Panc1 (cell line): Measurements from ENCODE around the gene BICRA. TPM values are rescaled to one million over a fixed set of nuclear protein-coding genes. Genes with fewer than 3 reads are reported as not detected.

Experiments
- ATAC-seq: fragments of 200-7000 bp; cut with Tn5 transposase; 2 replicates; pipeline ENCODE4 v1.9.1; 2020; ENCODE audit warnings: mild to moderate bottlenecking, moderate library complexity
- BruUV-seq: library from RNA; stranded (reverse); fragments of 400-500 nt; replicated peaks from 2 replicates; lab custom pipeline; 2021; lab: Mats Ljungman, UMichigan
- CTCF ChIA-PET: fragments of 300-600 bp; sonication (Branson Sonifier 250); formaldehyde crosslinking; loops from one replicate; lab custom pipeline; 2022; ENCODE audit warnings: antibody characterized with exemption; lab: Charles Lee
- POLR2A ChIA-PET: fragments of 300-600 bp; sonication (Branson Sonifier 250); formaldehyde crosslinking; loops from one replicate; lab custom pipeline; 2022; ENCODE audit warnings: antibody characterized with exemption; lab: Charles Lee
- DNase-seq: peaks from one replicate; pipeline ENCODE4 v3.0.0-alpha.2; 2010; ENCODE audit warnings: low read depth, low spot score
- H3K27ac ChIP-seq: 2 replicates; pipeline ENCODE4 v1.5.1; 2011; ENCODE audit warnings: mild to moderate bottlenecking, low read length, inconsistent platforms
- H3K27me3 ChIP-seq: fragments of 200-500 bp; sonication (Bioruptor generic); 2 replicates; pipeline ENCODE4 v1.6.0; 2014; ENCODE audit warnings: low read length, inconsistent platforms; ENCODE audit not compliant: control insufficient read depth, insufficient read depth
- H3K36me3 ChIP-seq: fragments of 200-500 bp; sonication (Bioruptor generic); 2 replicates; pipeline ENCODE4 v1.5.1; 2014; ENCODE audit warnings: inconsistent platforms, mild to moderate bottlenecking, low read length, moderate library complexity; ENCODE audit not compliant: control insufficient read depth, insufficient read depth
- H3K4me1 ChIP-seq: 2 replicates; pipeline ENCODE4 v1.5.1; 2011; ENCODE audit warnings: inconsistent platforms, mild to moderate bottlenecking, low read length, moderate library complexity; ENCODE audit not compliant: control insufficient read depth, insufficient read depth
- H3K4me3 ChIP-seq, 2 experiments: 2 replicates each; pipeline ENCODE4 v1.5.1; 2011 to 2012; ENCODE audit warnings: low read depth in 2 of 2, low read length in 2 of 2, mild to moderate bottlenecking in 2 of 2, inconsistent platforms in 1 of 2, moderate library complexity in 1 of 2
- H3K9me3 ChIP-seq: fragments of 200-500 bp; sonication (Bioruptor generic); 2 replicates; pipeline ENCODE4 v1.5.1; 2014; ENCODE audit warnings: low read depth, mild to moderate bottlenecking, inconsistent platforms, low read length, moderate library complexity; ENCODE audit not compliant: control insufficient read depth, insufficient read depth
- CTCF ChIP-seq: fragments of 450-650 bp; IDR thresholded peaks from 2 replicates; pipeline ENCODE4 v1.5.1; 2017; ENCODE audit warnings: mild to moderate bottlenecking
- POLR2AphosphoS5 ChIP-seq: IDR thresholded peaks from 2 replicates; pipeline ENCODE4 v1.6.1; 2012; ENCODE audit warnings: mild to moderate bottlenecking, low read depth, low read length, moderate library complexity
- SIN3A ChIP-seq: IDR thresholded peaks from 2 replicates; pipeline ENCODE4 v1.6.1; 2012; ENCODE audit warnings: low read depth, mild to moderate bottlenecking, low read length, moderate library complexity, borderline replicate concordance; ENCODE audit not compliant: insufficient read depth
- TCF7L2 ChIP-seq: IDR thresholded peaks from 2 replicates; pipeline ENCODE4 v1.6.1; 2011; ENCODE audit warnings: mild to moderate bottlenecking, low read depth, low read length, inconsistent platforms
- in situ Hi-C: cut with HindIII; loops from 2 replicates; pipeline ENCODE4 v1.10.0; 2016; ENCODE audit warnings: low sequenced_read_pairs, low pct_unique_long_range_greater_than_20kb
- intact Hi-C: fragments of 100-400 bp; cut with micrococcal nuclease; formaldehyde crosslinking; loops from one replicate; pipeline ENCODE4 v1.10.0; 2022; ENCODE audit not compliant: unreplicated experiment
- total RNA-seq: library from RNA; stranded (reverse); gene quantifications from one replicate; pipeline ENCODE4 v1.2.1, GENCODE V29; 2021; ENCODE audit not compliant: unreplicated experiment
- TF ChIP-seq, protein P1 (sequence below), 2 experiments: IDR thresholded peaks; 2 replicates each; pipeline ENCODE4 v1.6.1; 2011 to 2012; ENCODE audit warnings: low read depth in 2 of 2, control low read depth in 1 of 2, low read length in 1 of 2, mild to moderate bottlenecking in 1 of 2, moderate library complexity in 1 of 2; ENCODE audit not compliant: insufficient read depth in 1 of 2

Gene BICRA
- total RNA-seq, 1 experiment from 2014 or later: 13.7 TPM

DNA sequence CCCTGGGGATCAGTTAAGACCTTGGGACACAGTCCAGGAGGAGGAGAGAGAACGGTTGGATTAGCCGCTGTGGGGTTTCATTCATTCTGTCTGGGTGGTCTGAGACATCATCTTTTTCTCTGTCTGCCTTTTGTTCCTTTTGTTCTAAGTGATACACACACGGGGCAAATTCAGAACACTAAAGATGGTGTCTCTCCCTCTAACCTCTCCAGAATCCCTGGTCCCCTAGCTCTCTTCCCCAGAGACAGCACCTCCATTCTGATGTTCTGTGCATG, 5.0 kb downstream of the BICRA start:
- H3K27ac ChIP-seq: no peak overlapping the region
- in situ Hi-C loops (no loop called here), intact Hi-C loops (no loop called here)
- H3K4me3 ChIP-seq: no peak overlapping the region
- H3K27me3 ChIP-seq: no peaks in the 10 kb centered on the region
- BruUV-seq: no TSS peak
- H3K36me3 ChIP-seq: no peaks in the 10 kb centered on the region
- CTCF ChIA-PET: no interaction called here
- DNase-seq (no peak), ATAC-seq (no peak)
- no peaks in the 10 kb centered on the region for H3K9me3 ChIP-seq
- H3K4me1 ChIP-seq: peaks cover 38% of the 10 kb centered on the region
- POLR2A ChIA-PET: no interaction called here
- no peak for TF ChIP-seq POLR2AphosphoS5
- TF ChIP-seq SIN3A: no peak
- no peak for TF ChIP-seq CTCF
- no peak for TF ChIP-seq TCF7L2
- TF ChIP-seq, protein P1, sequence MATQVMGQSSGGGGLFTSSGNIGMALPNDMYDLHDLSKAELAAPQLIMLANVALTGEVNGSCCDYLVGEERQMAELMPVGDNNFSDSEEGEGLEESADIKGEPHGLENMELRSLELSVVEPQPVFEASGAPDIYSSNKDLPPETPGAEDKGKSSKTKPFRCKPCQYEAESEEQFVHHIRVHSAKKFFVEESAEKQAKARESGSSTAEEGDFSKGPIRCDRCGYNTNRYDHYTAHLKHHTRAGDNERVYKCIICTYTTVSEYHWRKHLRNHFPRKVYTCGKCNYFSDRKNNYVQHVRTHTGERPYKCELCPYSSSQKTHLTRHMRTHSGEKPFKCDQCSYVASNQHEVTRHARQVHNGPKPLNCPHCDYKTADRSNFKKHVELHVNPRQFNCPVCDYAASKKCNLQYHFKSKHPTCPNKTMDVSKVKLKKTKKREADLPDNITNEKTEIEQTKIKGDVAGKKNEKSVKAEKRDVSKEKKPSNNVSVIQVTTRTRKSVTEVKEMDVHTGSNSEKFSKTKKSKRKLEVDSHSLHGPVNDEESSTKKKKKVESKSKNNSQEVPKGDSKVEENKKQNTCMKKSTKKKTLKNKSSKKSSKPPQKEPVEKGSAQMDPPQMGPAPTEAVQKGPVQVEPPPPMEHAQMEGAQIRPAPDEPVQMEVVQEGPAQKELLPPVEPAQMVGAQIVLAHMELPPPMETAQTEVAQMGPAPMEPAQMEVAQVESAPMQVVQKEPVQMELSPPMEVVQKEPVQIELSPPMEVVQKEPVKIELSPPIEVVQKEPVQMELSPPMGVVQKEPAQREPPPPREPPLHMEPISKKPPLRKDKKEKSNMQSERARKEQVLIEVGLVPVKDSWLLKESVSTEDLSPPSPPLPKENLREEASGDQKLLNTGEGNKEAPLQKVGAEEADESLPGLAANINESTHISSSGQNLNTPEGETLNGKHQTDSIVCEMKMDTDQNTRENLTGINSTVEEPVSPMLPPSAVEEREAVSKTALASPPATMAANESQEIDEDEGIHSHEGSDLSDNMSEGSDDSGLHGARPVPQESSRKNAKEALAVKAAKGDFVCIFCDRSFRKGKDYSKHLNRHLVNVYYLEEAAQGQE (IDR thresholded peaks at IDR 0.05; ENCODE audit: insufficient read depth in 1 of 2, low read depth in 2 of 2, low read length in 1 of 2): no peak

- Histone ChIP-seq H3K9me3 (no peaks in the 10 kb centered on the region), H3K36me3 (no peaks in the 10 kb centered on the region), H3K4me1 (peaks cover 38% of the 10 kb centered on the region), H3K27ac (no peak overlapping the region), H3K27me3 (no peaks in the 10 kb centered on the region), H3K4me3 (no peak overlapping the region)
- in situ Hi-C loops (no loop called here), intact Hi-C loops (no loop called here)
- CTCF ChIA-PET: no interaction called here
- POLR2A ChIA-PET: no interaction called here
- TF ChIP-seq POLR2AphosphoS5 (no peak), CTCF (no peak), SIN3A (no peak), TCF7L2 (no peak)
- TF ChIP-seq, protein P1 (IDR thresholded peaks at IDR 0.05; ENCODE audit: insufficient read depth in 1 of 2, low read depth in 2 of 2, low read length in 1 of 2): no peak
- no peak for ATAC-seq
- no TSS peak for BruUV-seq
- DNase-seq: no peak
Observed at GRCh38 chr19:47614559-47614958, 5.6 kb downstream of the BICRA start.
